DOHH2 (cell line): ENCODE data around the gene NFIA.

Experiments used
- EZH2phosphoT487 ChIP-seq: fragments of 200-600 bp; sonication (generic); IDR thresholded peaks from 2 replicates; pipeline ENCODE4 v1.6.1; 2017; ENCODE audit warnings: borderline replicate concordance, mild to moderate bottlenecking, antibody characterized with exemption, low read length, moderate library complexity, mixed read lengths
- TF ChIP-seq, protein P1 (sequence below): fragments of 200-600 bp; sonication (generic); IDR thresholded peaks from one replicate; pipeline ENCODE4 v1.5.1; 2014; ENCODE audit warnings: antibody characterized with exemption, mild to moderate bottlenecking, low read depth, low read length; ENCODE audit not compliant: poor library complexity, severe bottlenecking

GRCh38 chr1:61506236-61506635 is 423.9 kb downstream of the NFIA start:
- TF ChIP-seq, protein P1, sequence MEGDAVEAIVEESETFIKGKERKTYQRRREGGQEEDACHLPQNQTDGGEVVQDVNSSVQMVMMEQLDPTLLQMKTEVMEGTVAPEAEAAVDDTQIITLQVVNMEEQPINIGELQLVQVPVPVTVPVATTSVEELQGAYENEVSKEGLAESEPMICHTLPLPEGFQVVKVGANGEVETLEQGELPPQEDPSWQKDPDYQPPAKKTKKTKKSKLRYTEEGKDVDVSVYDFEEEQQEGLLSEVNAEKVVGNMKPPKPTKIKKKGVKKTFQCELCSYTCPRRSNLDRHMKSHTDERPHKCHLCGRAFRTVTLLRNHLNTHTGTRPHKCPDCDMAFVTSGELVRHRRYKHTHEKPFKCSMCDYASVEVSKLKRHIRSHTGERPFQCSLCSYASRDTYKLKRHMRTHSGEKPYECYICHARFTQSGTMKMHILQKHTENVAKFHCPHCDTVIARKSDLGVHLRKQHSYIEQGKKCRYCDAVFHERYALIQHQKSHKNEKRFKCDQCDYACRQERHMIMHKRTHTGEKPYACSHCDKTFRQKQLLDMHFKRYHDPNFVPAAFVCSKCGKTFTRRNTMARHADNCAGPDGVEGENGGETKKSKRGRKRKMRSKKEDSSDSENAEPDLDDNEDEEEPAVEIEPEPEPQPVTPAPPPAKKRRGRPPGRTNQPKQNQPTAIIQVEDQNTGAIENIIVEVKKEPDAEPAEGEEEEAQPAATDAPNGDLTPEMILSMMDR = no peak
- no peak for TF ChIP-seq EZH2phosphoT487
